Subcutaneous abdominal adipose tissue (tissue), 5 donors: ENCODE data around the gene SUCNR1.

Experiments used
- H3K27ac ChIP-seq: one replicate; pipeline ENCODE4 v1.7.0; 2013; ENCODE audit warnings: low read depth, mild to moderate bottlenecking, inconsistent platforms, low read length, moderate library complexity
- H3K27me3 ChIP-seq, 5 donors: one replicate each; pipeline ENCODE4 v1.7.0; 2013; ENCODE audit warnings: low read length in 5 of 5, inconsistent platforms in 1 of 5; ENCODE audit not compliant: control insufficient read depth in 5 of 5, insufficient read depth in 4 of 5
- H3K36me3 ChIP-seq, 5 donors: one replicate each; pipeline ENCODE4 v1.7.0; 2013; ENCODE audit warnings: low read length in 5 of 5; ENCODE audit not compliant: control insufficient read depth in 5 of 5, insufficient read depth in 5 of 5
- H3K4me1 ChIP-seq, 5 donors: one replicate each; pipeline ENCODE4 v1.7.0; 2013; ENCODE audit warnings: low read length in 5 of 5, mild to moderate bottlenecking in 3 of 5, moderate library complexity in 1 of 5; ENCODE audit not compliant: control insufficient read depth in 5 of 5, insufficient read depth in 5 of 5
- H3K4me3 ChIP-seq, 5 donors: one replicate each; pipeline ENCODE4 v1.7.0; 2013; ENCODE audit warnings: low read length in 5 of 5, low read depth in 1 of 5
- H3K9ac ChIP-seq, 5 donors: one replicate each; pipeline ENCODE4 v1.7.0; 2013; ENCODE audit warnings: low read length in 5 of 5, mild to moderate bottlenecking in 4 of 5, moderate library complexity in 3 of 5
- H3K9me3 ChIP-seq, 5 donors: one replicate each; pipeline ENCODE4 v1.7.0; 2013; ENCODE audit warnings: low read length in 5 of 5; ENCODE audit not compliant: control insufficient read depth in 5 of 5
- donor health status: healthy.
- donor health status: healthy.
- donor health status: healthy.
- donor health status: healthy.
- donor health status: healthy.

The SUCNR1 gene

DNA sequence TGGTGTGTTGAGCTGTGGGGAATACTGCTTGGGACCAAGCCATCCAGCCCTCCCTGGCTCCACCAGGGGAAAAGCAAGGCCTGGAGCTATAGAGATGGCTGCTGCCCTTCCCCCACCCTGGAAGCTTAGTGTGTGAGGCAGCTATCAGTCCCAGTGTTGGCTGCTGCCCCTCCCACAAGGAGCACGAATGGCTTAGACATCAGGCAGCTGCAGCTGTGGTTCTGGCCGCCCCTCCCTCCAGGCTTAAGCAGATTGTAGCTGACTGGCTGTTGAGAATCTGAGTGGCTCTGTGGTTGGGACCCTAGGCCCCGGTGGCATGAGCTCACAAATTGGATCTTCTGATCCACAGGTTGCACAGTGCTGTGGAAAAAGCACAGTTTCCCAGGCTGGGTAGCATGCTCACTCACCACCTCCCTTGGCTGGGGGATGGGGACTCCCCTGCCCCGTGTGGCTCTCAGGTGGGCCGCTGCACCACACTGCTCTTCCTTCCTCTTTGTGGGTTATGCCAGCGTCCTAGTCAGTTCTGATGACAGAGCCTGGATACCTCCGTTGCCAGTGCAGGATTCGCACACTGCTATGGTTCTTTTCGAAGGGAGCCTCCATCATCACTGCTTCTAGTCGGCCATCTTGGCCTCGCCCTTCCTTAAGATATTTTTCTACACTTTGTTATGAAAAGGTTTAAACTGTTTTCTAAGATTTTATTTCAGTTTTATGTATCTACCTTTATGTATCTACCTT is 21.2 kb upstream of the SUCNR1 start:
- Histone ChIP-seq H3K4me1 (peaks cover 0 to 7% (median 0%) of the 10 kb centered on the region in 5 donors), H3K27ac (no peak overlapping the region), H3K27me3 (no peaks in the 10 kb centered on the region), H3K9me3 (peaks cover 0 to 15% (median 3%) of the 10 kb centered on the region in 5 donors), H3K36me3 (no peaks in the 10 kb centered on the region), H3K4me3 (no peak overlapping the region), H3K9ac (no peak overlapping the region)

DNA sequence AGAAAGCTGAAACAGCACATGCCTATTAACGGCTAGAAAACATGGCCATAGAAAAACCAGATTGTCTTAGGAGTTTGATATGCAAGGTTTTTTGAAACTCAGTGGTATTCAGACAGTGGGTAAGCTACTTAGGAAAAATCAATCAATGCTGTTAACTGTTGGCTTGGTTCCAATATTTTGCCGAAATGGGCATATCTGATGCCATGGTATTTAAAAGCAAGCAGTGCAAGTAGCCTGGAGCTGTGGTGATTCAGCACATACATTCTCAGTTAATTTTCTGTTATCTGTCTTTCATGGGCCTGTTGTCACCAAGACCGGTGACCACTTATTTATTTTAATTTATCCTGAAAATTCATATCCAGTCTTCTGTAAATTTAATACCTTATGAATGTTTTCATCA is 17.3 kb upstream of the SUCNR1 start:
- no peak overlapping the region for H3K9ac ChIP-seq
- H3K27me3 ChIP-seq = no peaks in the 10 kb centered on the region
- H3K27ac ChIP-seq = no peak overlapping the region
- no peaks in the 10 kb centered on the region for H3K9me3 ChIP-seq
- H3K36me3 ChIP-seq = no peaks in the 10 kb centered on the region
- peaks cover 0 to 14% (median 0%) of the 10 kb centered on the region in 5 donors for H3K4me1 ChIP-seq
- H3K4me3 ChIP-seq = no peak overlapping the region

DNA sequence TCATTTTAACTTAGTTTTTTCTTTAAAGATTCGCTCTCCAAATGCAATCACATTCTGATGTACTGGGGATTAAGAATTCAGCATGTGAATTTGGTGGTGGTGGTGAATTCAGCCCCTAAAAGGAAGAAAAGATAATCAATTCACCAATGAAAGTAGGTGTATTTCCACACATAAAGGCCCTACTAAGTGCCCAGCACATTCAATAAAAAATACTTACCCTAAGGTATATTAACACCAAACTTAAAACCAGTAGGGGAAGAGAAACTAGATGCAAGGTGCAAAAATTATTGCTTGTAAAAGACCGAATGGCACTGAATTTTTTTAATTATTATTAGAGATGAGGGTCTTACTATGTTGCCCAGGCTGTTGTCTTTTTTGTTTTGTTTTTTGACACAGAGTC is 16.8 kb upstream of the SUCNR1 start:
- H3K27ac ChIP-seq = no peak overlapping the region
- H3K9ac ChIP-seq = no peak overlapping the region
- no peaks in the 10 kb centered on the region for H3K36me3 ChIP-seq
- H3K9me3 ChIP-seq = no peaks in the 10 kb centered on the region
- peaks cover 0 to 14% (median 0%) of the 10 kb centered on the region in 5 donors for H3K4me1 ChIP-seq
- H3K27me3 ChIP-seq = no peaks in the 10 kb centered on the region
- H3K4me3 ChIP-seq = no peak overlapping the region

DNA sequence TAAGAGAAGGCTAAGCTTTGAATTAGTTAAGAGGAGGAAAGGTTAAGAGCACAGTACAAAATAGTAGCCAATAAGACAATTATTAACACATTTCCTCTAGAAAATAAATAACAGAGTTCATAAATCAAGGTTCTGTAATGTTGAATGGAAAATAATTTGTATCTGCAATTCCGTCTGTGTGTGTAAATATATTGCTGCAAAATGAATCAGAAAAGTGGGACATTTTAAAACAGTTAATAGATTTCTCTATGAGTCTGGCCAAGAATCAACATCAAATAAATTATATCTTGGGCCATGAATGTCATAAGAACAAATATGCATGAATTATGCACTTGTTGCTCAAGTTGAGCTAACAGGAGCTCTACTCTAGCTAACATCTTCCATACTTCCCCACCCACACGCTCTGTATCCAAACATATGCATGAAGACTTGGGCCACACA is 14.2 kb upstream of the SUCNR1 start:
- no peak overlapping the region for H3K4me3 ChIP-seq
- H3K9ac ChIP-seq = no peak overlapping the region
- no peaks in the 10 kb centered on the region for H3K36me3 ChIP-seq
- no peaks in the 10 kb centered on the region for H3K9me3 ChIP-seq
- no peaks in the 10 kb centered on the region for H3K27me3 ChIP-seq
- H3K27ac ChIP-seq = no peak overlapping the region
- H3K4me1 ChIP-seq = peaks cover 0 to 15% (median 3%) of the 10 kb centered on the region in 5 donors

DNA sequence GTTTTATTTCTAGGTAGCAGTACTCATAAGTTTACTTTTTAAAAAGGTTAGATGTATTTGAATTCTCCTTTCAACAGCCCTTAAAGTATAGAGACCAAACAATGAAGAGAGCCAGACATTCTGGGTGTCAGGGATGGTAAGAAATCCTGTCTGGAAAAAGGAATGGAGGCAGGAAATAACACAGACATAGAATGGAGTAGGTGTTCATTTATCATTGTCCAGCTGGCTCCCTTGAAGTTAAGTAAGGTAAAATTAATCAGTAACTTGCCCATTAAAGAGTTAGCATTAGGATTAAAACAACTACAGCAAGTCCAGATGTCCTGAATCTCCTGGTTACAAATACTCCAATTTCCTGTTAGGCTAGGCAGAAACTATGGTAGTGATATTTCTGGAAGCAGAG is 13.5 kb upstream of the SUCNR1 start:
- no peak overlapping the region for H3K4me3 ChIP-seq
- H3K4me1 ChIP-seq = peaks cover 0 to 21% (median 6%) of the 10 kb centered on the region in 5 donors
- H3K36me3 ChIP-seq = no peaks in the 10 kb centered on the region
- no peaks in the 10 kb centered on the region for H3K9me3 ChIP-seq
- no peak overlapping the region for H3K9ac ChIP-seq
- H3K27me3 ChIP-seq = no peaks in the 10 kb centered on the region
- H3K27ac ChIP-seq = no peak overlapping the region

DNA sequence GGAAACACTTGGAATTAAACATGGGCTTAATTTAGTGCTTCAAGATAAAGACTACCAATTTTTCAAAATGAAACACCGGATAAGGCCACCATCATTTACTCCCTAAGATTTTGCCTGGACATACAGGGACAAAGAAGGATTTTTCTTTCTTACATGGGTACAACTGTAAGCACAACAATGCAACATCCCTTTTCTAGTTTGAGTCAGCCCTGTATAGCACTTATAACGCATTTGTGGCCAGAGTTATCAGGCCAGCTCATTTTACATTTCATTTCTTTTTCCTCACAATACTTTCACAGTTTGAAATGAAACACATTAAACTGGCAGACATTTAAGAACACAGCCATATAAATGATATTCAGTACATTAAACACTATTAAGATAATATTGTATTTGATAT is 9.8 kb upstream of the SUCNR1 start:
- no peaks in the 10 kb centered on the region for H3K9me3 ChIP-seq
- H3K9ac ChIP-seq = no peak overlapping the region
- H3K27ac ChIP-seq = no peak overlapping the region
- H3K4me1 ChIP-seq = peaks cover 0 to 22% (median 7%) of the 10 kb centered on the region in 5 donors
- H3K4me3 ChIP-seq = no peak overlapping the region
- H3K36me3 ChIP-seq = no peaks in the 10 kb centered on the region
- no peaks in the 10 kb centered on the region for H3K27me3 ChIP-seq

DNA sequence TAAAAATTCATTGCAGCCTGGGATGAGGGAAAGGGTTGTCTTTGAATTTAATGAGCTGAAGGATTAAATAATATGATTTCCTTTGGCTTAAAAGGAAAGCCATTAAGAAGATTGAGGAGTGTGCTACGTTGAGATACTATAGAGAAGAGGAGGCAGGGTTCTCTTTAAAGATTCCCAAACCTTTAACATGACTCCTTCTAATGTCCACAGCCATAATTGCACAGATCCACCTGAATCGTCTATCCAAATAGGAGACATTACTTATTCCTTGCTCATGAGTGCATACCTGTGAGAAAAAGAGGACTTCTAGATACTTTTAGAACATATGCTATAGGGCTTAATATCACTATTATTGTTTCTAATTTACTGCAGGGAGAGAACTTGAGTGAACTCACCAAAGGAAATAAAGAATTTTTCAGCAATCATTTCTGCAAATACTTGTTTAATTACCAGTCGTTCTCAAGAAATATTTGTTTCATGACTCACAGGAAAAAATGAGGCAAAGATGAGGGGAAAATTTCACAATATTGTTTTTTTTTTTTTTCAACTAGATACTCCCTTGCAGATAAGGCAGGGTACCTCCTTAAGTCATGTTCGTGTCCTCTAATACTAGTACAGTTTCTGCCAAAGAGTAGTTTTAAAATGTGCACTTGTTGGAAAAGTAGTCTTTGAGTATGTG is 8.9 kb upstream of the SUCNR1 start:
- peaks cover 0 to 24% (median 7%) of the 10 kb centered on the region in 5 donors for H3K4me1 ChIP-seq
- no peak overlapping the region for H3K27ac ChIP-seq
- no peak overlapping the region for H3K9ac ChIP-seq
- H3K36me3 ChIP-seq = no peaks in the 10 kb centered on the region
- no peaks in the 10 kb centered on the region for H3K9me3 ChIP-seq
- no peaks in the 10 kb centered on the region for H3K27me3 ChIP-seq
- no peak overlapping the region for H3K4me3 ChIP-seq

DNA sequence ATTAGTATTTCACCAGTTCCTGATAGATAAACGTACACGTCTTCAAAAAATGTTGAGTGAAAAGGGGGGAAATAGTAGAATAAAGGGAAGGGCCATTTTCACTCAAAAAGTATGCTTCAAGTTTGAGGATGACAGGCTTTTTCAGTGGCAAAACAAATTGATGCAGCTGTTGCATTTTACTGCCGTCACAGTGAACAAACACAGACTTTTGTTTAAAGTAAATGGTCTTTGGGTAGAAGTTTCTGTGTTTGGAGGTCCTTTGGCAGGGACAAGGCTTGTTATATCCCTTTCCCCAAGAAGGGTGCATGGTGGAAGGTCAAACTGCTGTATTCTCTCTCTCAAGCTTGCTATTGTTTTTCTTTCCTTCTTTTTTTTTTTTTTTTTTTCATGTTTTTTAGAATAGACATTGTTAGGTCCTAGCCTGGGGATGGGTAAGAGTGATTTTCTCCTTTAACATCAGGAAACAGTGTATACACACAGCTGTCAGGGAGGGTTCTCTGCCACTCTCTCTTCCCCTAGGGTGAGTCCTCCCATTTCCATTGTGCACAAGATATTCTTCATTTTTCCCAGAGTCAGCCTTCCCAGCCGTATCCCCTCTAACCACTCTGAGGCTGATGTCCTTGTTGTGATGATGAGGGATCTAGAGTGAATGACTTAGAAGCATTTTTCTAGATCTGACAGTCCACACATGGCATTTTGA is 6.6 kb upstream of the SUCNR1 start:
- Histone ChIP-seq H3K4me1 (peaks cover 0 to 33% (median 11%) of the 10 kb centered on the region in 5 donors), H3K9ac (no peak overlapping the region), H3K36me3 (no peaks in the 10 kb centered on the region), H3K27ac (no peak overlapping the region), H3K9me3 (no peaks in the 10 kb centered on the region), H3K4me3 (no peak overlapping the region), H3K27me3 (no peaks in the 10 kb centered on the region)

DNA sequence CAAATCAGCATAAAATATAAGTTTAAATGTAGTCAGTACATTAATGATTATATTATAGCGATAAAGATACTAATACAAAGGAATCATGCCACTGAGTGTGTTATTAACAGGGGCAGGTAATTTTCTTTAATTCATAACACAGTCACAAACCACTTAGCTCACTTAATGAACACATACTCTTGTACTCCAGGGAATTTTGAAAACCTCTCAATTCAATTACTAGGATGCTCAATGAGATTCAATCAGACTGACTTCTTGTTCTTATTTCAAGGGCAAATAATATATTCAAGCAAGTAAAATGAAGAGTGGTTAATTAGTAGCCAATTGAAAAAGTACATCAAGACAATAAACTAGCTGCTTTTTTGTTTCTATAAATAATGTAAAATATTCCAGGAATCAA is 5.8 kb upstream of the SUCNR1 start:
- Histone ChIP-seq H3K36me3 (no peaks in the 10 kb centered on the region), H3K27me3 (no peaks in the 10 kb centered on the region), H3K9ac (no peak overlapping the region), H3K4me1 (peaks cover 0 to 33% (median 11%) of the 10 kb centered on the region in 5 donors), H3K4me3 (no peak overlapping the region), H3K9me3 (no peaks in the 10 kb centered on the region), H3K27ac (no peak overlapping the region)

DNA sequence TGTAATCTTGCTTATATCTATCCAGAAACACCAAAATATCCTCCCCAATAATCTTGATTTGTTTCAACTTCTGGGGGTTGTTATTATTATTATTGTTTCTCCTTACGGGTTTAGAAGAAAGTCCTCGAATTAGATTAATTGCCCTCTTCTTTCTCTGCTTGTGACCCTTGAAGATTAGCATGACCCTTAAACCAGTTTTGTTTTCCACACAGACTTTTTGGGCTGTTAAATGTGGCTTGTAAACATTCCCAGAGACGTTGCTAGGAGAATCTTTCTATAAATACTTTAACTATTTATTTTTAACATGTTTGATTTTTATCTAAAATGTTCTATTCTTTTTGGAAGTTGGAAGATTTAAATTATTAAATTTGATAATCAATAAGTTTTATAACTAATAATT is 4.3 kb upstream of the SUCNR1 start:
- peaks cover 0 to 39% (median 8%) of the 10 kb centered on the region in 5 donors for H3K4me1 ChIP-seq
- peak overlapping the region in 1 of 5 donors; percentile 41 for H3K9ac ChIP-seq
- no peak overlapping the region for H3K4me3 ChIP-seq
- H3K36me3 ChIP-seq = no peaks in the 10 kb centered on the region
- no peak overlapping the region for H3K27ac ChIP-seq
- H3K27me3 ChIP-seq = no peaks in the 10 kb centered on the region
- H3K9me3 ChIP-seq = no peaks in the 10 kb centered on the region
